ENCODE data around the gene INPP4B.

The INPP4B gene

DNA sequence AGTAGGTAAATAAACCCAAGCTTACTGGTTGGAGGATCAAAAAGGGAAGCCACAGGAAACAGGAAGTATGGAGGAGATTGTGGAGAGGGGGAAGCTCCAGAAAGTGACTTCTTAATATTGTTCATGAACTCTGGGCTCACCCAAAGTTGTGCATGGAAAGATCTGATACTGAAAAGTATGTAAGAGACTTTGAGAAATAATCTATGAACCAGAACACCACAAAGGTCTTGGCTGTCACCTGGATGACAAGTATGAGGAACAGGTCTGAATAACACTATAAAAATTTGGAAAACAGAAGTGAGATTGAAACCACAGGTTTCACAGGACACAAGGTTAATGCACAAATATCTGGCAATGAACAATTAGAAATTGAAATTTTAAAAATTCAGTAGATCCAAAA lies 567.4 kb downstream of the INPP4B start:
- DNase-seq = no peak

DNA sequence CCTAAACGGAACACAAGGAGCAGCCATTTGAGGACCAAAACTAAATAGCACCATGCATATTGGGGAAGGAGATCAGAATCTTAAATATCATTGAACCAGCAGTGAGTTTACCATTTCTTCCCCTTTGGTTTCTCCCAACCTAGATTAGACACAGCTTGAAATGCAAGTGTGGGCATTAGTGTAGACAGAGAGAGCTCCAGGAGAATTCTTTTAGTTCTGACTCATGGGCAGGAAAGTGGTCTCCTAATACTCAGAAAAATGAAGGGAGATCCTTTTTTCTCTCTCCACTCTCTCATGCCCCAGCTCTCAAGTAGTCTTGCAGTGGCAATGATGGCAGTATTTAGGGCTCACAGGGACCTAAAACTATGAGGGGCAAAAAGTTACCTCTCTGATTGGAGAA lies 567.9 kb downstream of the INPP4B start:
- no peak for DNase-seq

DNA sequence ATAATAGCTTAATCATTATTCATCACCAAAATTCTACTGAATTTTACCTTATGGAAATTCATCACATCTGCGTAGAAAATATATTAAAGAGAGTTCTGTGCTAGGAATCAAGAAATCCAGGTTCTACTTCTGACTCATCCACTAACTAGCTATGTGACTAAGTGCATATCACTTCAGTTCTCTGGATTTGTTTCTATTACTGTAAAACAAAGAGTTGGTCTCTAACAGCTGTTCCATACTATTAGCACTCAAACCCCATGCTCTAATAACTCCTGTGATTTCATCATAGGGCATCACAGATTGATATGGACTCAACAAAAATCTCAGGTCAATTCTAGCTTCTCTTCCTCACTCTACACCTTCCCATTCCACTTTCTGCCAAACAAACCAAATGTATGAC lies 572.0 kb downstream of the INPP4B start:
- DNase-seq = no peak

DNA sequence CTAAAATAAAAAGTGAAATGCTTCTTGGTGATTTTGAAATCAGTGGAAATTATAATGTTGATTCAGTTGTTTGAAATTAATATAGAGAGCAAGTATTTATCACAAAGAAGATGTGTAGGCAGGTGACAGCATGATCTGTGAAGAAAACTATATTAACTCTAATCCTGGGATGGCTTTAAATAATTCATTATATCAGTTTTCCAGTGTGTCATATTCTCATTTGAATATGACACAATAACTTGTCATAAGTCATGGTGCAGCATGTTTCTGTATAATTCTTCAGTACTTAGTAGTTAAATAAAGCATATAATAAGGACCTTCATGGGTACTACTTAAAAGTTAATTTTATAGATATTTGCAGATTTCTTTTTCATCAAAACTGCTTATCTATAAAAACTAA lies 573.6 kb downstream of the INPP4B start:
- DNase-seq = no peak

DNA sequence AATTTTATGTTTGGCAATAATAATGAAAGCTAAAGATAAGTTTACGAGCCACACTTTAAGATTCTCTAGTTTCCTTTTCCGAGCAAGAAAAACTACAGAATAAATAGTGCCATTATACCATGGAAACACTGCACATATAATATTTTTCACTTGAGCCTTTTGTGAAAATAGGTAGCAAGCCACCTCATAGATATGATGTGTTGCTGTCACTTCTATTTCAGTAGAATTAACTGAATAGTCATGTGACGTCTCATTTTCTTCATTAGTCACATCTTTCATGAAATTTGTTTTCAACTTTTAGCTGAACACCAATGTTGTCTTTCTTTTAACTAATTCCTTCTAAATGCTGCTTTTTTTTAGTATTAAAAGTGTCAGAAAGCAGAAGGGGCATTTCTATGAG lies 574.3 kb downstream of the INPP4B start:
- no peak for DNase-seq

DNA sequence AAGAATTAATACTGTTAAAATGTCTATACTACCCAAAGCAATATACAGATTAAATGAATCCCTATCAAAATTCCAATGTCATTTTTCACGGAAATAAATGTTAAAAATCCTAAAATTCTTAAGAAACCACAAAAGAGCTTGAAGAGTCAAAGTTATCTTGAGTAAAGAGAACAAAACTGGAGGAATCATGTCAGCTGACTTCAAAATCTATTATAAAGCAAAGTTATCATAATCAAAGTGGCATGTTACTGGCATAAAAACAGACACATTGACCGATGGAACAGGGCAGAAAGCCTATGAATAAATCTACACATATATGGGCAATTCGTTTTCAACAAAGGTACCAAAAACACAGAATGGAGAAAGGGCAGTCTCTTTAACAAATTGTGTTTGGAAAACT lies 579.0 kb downstream of the INPP4B start:
- no peak for DNase-seq

DNA sequence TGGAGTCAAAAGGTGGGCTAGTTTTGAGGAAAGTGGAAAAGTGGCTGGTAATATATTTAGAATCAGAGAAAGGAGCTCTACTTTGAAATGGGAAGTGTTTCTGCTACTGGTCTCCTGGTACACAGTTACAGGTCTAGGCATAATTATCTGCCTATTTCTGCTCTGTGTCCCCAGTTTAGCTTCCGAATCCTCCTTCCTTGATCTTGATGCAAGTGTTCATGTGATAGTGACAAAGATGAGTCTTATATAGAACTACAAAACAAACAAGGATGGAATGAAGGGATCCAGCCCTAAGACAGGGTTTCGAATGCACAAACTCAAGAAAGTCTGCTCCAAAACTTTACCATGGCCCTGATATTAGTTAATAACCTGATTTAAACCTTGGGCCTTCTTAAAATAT lies 580.2 kb downstream of the INPP4B start:
- DNase-seq = no peak

DNA sequence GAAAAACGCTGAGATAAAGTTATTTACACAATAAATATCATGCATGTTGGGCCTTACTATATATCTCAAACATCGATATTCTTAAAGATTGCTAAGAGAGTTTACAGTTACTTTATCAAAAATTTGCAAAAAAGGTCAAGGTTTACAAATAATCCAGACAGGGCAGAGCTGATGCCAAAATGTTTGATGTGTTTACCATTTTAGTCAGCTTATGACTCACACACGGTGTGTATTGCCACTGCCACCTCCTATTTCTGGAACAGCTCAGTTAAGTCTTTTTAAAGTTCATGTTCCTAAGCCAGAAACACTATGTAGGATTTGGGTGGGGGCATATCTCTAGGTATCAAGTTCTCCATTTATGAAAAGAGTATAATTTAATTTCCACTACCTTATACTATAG lies 580.6 kb downstream of the INPP4B start:
- peak; percentile 19 for DNase-seq

DNA sequence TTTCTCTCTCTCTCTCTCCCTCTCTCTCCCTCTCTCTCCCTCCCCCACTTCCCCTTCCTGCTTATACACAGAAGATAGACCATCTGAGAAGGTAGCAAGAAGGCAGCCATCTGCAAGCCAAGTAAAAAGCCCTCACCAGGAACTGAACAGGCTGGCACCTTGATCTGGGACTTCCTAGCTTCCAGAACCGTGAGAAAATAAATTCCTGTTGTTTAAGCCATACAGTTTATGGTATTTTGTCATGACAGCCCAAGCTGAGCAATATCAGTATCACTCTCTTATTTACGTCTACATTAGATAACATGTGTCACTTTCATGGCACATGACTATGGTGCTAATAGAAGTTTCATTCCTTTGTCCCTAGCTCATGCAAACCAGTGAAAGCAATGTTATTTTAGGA lies 581.1 kb downstream of the INPP4B start:
- no peak for DNase-seq

DNA sequence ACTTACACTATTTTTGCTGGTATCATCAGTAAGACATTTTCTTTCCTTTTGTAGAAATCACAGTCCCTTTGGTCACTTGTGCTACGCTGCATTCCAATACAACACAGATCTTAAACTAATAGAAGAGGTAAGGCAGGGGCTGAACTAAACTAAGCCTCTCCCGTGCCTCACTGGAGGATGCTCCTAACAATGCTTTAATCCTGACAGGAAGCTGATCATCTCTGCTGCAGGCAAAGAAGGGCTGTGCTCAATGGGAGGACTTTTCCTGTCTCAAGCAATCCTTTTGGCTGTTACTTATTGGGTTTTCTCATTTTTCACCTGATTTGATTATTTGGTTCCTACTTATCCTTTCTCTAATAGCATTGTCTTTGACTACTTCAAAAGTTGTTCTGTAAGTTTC lies 583.1 kb downstream of the INPP4B start:
- no peak for DNase-seq

DNA sequence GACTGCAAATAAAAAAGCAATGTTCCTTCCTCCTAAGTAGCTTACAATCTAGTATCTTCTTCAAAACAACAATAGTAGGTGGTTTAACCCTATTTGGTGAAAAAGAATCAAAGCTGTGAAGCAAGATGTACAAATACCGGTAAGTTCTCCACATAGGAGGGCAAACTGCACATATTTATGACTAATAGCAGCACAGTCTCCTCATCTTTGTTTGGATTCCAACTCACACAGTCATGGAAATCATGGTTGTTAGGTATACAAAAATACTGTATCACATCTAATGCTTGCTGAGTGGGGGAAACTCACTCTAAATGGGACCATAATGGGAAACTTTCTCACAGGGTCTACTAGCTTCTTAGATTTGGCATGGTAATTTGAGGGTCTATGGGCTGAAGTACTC lies 597.2 kb downstream of the INPP4B start:
- DNase-seq = no peak

DNA sequence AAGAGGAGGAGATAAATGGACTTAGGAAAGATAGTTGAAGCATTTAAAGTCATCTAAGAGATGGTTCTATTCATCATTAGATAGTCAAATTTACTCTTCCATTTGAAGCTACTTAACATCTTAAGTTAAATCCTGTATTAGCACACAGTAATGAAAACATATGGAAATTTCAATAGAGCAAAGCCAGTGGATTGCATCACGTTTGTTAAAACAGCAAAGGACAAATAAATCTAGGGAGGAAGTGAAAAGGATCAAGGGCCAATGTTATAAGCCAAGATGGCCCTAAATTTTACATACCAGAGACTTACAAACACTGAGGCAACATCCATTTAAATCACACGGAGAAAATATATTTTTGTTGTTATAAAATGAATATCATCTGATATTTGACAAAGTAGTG lies 602.8 kb downstream of the INPP4B start:
- no peak for DNase-seq

DNA sequence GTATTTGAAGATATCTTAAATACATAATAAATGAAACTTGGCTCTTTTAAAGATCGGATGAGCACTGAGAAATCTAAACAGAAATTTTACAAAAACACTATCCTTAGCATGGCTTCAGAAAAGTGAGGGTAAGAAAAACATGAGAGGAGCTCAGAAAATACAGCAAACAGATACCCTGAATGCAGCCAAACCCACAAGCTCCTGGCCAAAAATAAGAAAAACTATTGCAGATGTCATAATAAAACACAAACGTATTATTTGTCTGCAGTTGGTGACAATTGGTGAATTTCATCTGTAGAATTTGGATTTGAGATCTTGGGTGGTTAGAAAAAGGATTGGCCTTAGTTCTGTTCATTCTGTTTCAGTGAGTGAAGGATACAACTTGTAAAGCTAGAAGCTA lies 603.9 kb downstream of the INPP4B start:
- no peak for DNase-seq

DNA sequence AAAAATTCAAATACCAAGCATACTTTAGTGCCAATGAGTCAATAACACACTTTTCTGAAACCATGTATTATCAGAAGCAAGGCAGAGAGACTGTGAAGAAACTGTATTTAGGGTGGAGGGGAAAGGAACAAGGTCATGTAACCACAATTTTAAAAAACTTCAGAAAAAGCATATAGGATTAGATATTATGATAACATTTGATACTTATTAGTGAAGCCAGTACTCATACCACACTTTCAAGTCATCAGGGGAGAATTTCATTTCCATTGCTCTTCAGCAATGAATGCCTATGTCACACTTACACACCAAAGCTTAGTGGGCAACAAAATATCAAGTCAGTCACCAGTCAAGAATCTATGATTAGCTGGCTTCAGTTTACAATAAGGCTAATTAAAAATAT lies 607.5 kb downstream of the INPP4B start:
- no peak for DNase-seq

DNA sequence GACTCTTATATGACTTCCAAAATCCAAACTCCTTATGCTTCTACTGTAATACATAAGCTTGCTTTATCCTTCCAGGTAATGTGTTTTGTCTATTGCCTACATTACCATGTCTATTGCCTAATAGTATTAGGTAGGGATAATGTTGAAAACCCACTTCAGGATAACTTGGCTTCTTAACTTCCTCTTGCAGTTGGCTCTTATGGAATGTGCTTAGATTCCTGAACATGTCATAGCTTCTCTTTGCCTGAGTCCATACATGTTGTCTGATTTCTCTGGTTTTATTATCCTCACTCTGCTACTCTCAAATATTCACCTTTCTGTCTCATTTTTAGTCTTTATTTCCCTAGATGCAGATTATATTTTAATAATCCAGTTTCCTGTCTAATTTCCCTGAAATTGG lies 609.8 kb downstream of the INPP4B start:
- no peak for DNase-seq

DNA sequence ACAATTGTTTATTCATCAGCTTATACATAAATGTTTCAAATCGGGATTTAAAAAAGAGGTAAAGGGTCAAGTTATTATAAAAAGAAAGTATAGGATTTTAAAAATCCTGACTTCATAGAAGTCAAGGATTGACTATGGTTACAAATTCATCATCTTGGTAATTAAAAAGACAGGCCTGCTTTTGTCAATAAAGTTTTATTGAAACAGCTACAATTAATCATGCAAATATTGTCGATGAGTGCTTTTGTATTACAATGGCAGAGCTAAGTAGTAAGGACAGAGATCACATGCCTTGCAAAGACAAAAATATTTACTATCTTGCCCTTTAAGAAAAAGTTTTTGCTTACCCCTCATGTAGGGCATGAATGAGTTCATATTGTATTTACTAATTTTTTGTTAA lies 614.3 kb downstream of the INPP4B start:
- DNase-seq = no peak

DNA sequence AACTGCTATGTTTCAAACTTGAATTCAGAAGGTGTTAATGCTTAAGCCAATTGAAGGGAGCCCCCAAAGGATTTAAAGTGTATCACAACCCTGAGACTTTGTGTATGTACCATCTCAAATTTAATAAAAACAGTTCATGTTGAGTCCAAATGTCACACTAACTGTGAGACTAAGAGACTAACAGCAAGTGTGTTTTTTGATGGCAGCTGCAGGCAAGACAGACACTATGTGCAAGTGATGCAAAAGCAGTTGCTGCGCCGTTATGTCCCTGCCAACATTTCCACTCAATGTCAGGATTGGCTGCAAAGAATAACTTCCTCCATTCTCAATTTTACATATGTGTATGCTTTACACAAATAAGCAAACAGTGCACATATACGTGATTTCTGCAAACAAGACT lies 615.1 kb downstream of the INPP4B start:
- DNase-seq = no peak

DNA sequence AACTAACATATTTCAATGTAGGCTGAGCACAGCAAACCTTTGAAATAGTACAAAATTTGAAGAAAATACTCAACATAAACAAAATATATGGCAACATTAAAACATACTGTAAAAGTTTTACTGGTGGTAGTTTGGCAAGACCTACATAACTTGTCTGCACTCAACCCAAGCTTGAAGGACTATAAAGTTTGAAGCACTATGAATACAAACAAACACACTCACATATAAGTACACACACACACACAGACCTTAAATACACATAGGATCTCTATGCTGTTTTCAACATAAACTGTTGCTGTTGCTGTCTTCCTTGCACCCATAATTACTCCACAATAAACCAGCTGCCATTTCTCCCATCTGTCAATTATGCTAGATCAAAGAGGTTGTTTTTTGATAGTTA lies 620.1 kb downstream of the INPP4B start:
- no peak for DNase-seq

DNA sequence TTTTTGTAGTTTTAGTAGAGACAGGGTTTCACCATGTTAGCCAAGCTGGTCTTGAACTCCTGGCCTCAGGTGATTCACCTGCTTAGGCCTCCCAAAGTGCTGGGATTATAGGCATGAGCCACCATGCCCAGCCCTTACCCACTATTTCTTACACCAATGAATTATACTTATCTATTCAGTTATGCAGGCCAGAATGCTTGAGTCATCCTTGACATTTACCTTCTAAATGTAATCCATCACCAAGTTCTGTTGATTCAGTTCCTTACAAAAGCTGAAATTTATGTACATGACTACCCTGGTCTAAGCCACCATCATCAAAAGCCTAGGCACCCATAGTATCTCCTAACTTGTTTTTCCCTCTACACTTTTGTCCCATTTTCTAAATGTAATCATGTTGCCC lies 624.0 kb downstream of the INPP4B start:
- DNase-seq = no peak

DNA sequence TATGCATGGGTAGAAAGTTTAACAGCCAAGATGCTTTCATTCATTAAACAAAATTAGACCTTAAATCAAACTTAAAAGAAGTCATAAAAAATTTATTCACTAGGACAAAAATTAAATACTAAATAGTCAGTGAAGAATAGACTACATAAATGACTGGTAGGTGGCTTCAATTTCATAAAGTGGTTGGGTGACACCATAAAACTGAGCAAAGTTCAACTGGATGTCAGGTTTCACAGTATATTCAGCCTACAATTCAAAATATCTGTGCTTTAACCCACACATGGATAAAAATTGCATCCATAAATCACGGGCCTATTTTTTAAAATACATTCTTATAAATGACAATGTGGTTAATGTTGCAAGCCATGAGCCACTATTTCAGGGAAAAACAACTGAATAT lies 627.4 kb downstream of the INPP4B start:
- no peak for DNase-seq

DNA sequence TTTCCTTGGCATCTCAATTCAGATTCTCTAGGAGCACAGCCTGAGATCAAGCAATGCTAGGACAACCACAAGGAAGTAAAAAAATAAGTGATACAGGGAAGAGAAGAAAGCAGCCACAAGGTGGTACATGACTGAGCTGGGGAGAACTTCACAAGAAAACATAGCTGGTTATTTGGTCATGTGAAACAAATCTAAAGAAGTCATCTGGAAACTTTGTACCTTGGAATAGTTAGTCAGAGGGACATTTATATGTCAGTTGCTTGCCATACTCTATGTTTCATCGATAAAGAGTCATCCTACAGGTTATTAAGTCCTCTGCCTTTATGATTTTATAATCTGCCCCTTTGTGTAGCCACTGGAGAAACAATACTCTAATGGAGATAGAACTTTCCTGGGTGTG lies 634.7 kb downstream of the INPP4B start:
- DNase-seq = no peak

DNA sequence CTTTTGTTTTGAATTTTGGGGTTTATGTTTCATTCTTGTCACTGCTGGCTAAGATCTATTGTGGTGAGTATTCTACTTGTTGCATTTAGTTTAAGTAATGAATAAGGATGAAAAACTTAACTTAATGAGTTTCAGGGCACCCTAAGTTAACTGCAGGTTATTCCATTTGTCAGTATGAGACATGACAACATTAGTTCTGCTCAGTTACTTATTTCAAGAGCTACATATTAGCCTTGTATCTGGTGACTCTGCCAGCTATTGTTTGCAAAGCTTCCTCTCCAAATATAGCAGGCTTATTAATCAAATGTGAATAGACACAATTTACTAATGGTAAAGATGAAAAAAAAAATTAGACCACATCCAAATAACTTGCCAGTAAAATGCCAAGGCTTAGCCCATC lies 642.6 kb downstream of the INPP4B start:
- DNase-seq = no peak

DNA sequence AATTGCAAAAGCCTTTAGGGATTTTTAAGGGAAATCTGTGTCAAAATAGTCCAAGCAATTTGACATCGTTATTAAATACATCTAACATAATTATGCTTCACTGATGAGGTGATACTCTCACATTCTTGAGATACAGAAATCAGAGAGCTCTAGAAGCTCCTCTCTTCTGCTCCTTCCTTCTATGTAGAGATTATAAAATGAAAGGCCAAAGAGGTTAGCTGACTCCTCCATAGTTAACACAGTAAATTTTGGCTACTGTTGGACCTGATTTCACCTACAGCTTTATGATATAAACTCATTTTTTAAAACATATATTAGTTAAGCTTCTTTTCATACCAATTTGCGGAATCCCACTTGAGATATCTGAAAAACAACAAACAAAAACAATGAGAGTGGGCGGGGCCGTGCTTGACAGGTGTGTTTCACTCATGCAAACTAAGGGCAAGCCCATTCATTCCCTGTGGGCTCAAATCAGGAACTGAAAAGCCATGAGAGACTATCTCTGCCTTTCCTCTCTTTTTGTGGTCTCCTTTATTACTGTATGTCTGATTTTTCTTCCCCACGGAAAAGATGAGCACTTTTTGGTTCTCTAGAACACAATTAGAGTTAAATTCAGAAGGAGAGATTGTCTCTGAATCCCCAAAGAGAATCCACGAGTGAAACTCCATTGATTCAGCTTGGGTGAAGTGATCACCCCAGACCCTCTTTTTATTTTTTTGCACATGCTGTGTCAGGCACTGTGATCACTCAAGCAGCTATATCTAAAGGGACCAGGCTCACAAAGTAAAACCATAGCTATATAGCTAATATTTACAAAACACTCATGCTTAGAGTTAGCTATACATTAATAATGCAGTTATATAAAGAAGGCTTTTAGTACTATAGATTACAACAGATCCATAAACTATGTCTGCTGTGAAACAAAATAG lies 643.4 kb downstream of the INPP4B start:
- DNase-seq = no peak

DNA sequence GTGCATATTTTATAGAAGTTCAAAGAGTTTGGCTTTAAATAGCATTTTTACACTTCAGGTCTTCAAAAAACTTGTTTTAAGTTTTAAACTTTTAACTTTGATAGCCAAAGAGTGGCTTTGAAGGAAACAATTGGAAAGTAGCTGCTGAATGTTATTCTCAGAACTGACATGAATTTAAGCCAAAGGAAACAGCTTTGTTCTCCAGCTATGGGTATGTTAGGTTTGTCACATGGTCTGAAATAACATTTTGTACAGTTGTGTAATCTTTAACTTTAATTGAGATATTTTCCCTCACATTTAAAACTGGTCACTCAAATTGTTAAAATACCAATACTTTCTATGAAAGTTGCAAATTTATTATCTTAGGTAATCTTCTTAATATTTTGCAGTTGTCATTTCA lies 645.1 kb downstream of the INPP4B start:
- DNase-seq = no peak

DNA sequence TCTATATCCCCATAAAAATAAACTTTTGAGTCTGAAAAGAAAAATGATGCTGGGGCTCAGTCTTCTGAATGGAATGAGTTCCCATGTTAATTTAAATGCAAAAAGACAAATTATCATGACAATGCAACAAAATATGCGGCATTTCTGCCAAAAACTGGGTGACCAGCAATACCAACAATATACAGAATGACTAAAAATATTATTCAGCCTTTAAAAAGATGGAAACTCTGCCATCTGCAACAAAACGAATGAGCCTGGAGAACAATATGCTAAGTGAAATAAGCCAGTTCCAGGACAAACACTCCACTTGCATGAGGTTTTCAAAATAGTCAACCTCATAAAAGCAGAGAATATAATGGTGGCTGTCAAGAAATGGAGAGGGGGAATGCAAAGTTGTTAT lies 651.2 kb downstream of the INPP4B start:
- no peak for DNase-seq

Measured in stimulated activated CD4-positive, alpha-beta T cell treated with anti-CD3 and anti-CD28 coated beads, Interleukin-15, amount 100 ng/mL, for 24 hours (primary cell).